IMR-90 (cell line): ENCODE results near the gene TBCD. TPM values are rescaled to one million over a fixed set of nuclear protein-coding genes. Genes with fewer than 3 reads are reported as not detected.

Experiments
- ATAC-seq: fragments of 200-7000 bp; cut with Tn5 transposase; 2 replicates; pipeline ENCODE4 v1.9.1; 2020; ENCODE audit warnings: low read depth, mild to moderate bottlenecking, moderate library complexity
- BruUV-seq: library from RNA; stranded (reverse); fragments of 400-500 nt; replicated peaks from 2 replicates; lab custom pipeline; 2021; lab: Mats Ljungman, UMichigan
- CTCF ChIA-PET: fragments of 300-600 bp; formaldehyde crosslinking; extraction: SDS; loops from one replicate; lab custom pipeline; 2021; ENCODE audit warnings: antibody characterized with exemption; lab: Yijun Ruan, JAX
- POLR2A ChIA-PET: fragments of 300-600 bp; sonication (Branson Sonifier 250); formaldehyde crosslinking; loops from one replicate; lab custom pipeline; 2022; ENCODE audit warnings: antibody characterized with exemption; ENCODE audit not compliant: unreplicated experiment; lab: Charles Lee
- DNase-seq: peaks from one replicate; pipeline ENCODE4 v3.0.0; 2013
- H2AFZ ChIP-seq: replicated peaks from 2 replicates; pipeline ENCODE3; 2013; ENCODE audit warnings: low read length, mild to moderate bottlenecking; ENCODE audit not compliant: poor library complexity
- H2AK5ac ChIP-seq: 2 replicates; pipeline ENCODE4 v1.6.1; 2013; ENCODE audit warnings: low read depth, low read length, inconsistent platforms
- H2AK9ac ChIP-seq: replicated peaks from 2 replicates; pipeline ENCODE3; 2013; ENCODE audit warnings: mild to moderate bottlenecking, low read depth, low read length, moderate library complexity; ENCODE audit not compliant: poor library complexity
- H2BK120ac ChIP-seq: 2 replicates; pipeline ENCODE4 v1.6.1; 2013; ENCODE audit warnings: low read depth, low read length, inconsistent platforms
- H2BK15ac ChIP-seq: 3 replicates; pipeline ENCODE4 v1.6.1; 2013; ENCODE audit warnings: low read depth, low read length, inconsistent platforms
- H2BK20ac ChIP-seq: 2 replicates; pipeline ENCODE4 v1.6.1; 2013; ENCODE audit warnings: low read depth, mild to moderate bottlenecking, inconsistent platforms, low read length, moderate library complexity
- H2BK5ac ChIP-seq: 2 replicates; pipeline ENCODE4 v1.6.1; 2013; ENCODE audit warnings: mild to moderate bottlenecking, low read depth, low read length, inconsistent platforms; ENCODE audit not compliant: poor library complexity, severe bottlenecking
- H3K14ac ChIP-seq: replicated peaks from 2 replicates; pipeline ENCODE4 v1.6.1; 2013; ENCODE audit warnings: low read depth, low read length, inconsistent platforms
- H3K18ac ChIP-seq: 2 replicates; pipeline ENCODE4 v1.6.1; 2013; ENCODE audit warnings: low read depth, low read length, control low read depth
- H3K23ac ChIP-seq: 2 replicates; pipeline ENCODE4 v1.6.1; 2013; ENCODE audit warnings: low read depth, low read length, inconsistent platforms
- H3K27ac ChIP-seq: 2 replicates; pipeline ENCODE4 v1.5.1; 2013; ENCODE audit warnings: mild to moderate bottlenecking, control low read depth, low read length; ENCODE audit not compliant: insufficient read depth
- H3K27me3 ChIP-seq: 2 replicates; pipeline ENCODE4 v1.6.1; 2013; ENCODE audit warnings: low read length; ENCODE audit not compliant: control insufficient read depth, insufficient read depth
- H3K36me3 ChIP-seq: 2 replicates; pipeline ENCODE4 v1.6.1; 2013; ENCODE audit warnings: low read length, mixed read lengths; ENCODE audit not compliant: control insufficient read depth, insufficient read depth
- H3K4ac ChIP-seq: 2 replicates; pipeline ENCODE4 v1.6.1; 2013; ENCODE audit warnings: low read depth, low read length, inconsistent platforms
- H3K4me1 ChIP-seq: 2 replicates; pipeline ENCODE4 v1.6.1; 2013; ENCODE audit warnings: low read length, mixed read lengths; ENCODE audit not compliant: control insufficient read depth, insufficient read depth
- H3K4me2 ChIP-seq: 2 replicates; pipeline ENCODE4 v1.6.1; 2013; ENCODE audit warnings: low read depth, mild to moderate bottlenecking, control low read depth, low read length, moderate library complexity
- H3K4me3 ChIP-seq: 2 replicates; pipeline ENCODE4 v1.5.1; 2013; ENCODE audit warnings: low read depth, mild to moderate bottlenecking, control low read depth, low read length, moderate library complexity; ENCODE audit not compliant: insufficient read depth
- H3K56ac ChIP-seq: 2 replicates; pipeline ENCODE4 v1.6.1; 2013; ENCODE audit warnings: low read length, inconsistent platforms; ENCODE audit not compliant: insufficient read depth; ENCODE audit errors: extremely low read depth
- H3K79me1 ChIP-seq, 2 experiments: 2 replicates each; pipeline ENCODE4 v1.6.1; 2013; ENCODE audit warnings: low read length in 2 of 2, inconsistent platforms in 1 of 2, low read depth in 1 of 2
- H3K9ac ChIP-seq: 2 replicates; pipeline ENCODE4 v1.6.1; 2013; ENCODE audit warnings: low read depth, low read length, control low read depth
- H3K9me1 ChIP-seq: 2 replicates; pipeline ENCODE4 v1.6.1; 2013; ENCODE audit warnings: low read length, inconsistent platforms; ENCODE audit not compliant: insufficient read depth
- H3K9me3 ChIP-seq: 2 replicates; pipeline ENCODE4 v1.6.1; 2013; ENCODE audit warnings: low read length; ENCODE audit not compliant: control insufficient read depth, insufficient read depth
- H4K20me1 ChIP-seq: 2 replicates; pipeline ENCODE4 v1.6.1; 2013; ENCODE audit warnings: low read length, inconsistent platforms; ENCODE audit not compliant: insufficient read depth
- H4K5ac ChIP-seq: 2 replicates; pipeline ENCODE4 v1.6.1; 2013; ENCODE audit warnings: mild to moderate bottlenecking, low read depth, low read length, control low read depth
- H4K8ac ChIP-seq, 2 experiments: 2 replicates each; pipeline ENCODE4 v1.6.1; 2013; ENCODE audit warnings: low read depth in 2 of 2, low read length in 2 of 2, control low read depth in 1 of 2, inconsistent platforms in 1 of 2
- H4K91ac ChIP-seq: 2 replicates; pipeline ENCODE4 v1.6.1; 2013; ENCODE audit warnings: low read depth, low read length, inconsistent platforms; ENCODE audit not compliant: insufficient read depth
- CEBPB ChIP-seq: IDR thresholded peaks from 2 replicates; pipeline ENCODE4 v1.6.1; 2012; ENCODE audit warnings: low read depth, low read length, improper control_type of control experiment
- CHD1 ChIP-seq: IDR thresholded peaks from 2 replicates; pipeline ENCODE4 v1.6.1; 2012; ENCODE audit warnings: low read depth, low read length, improper control_type of control experiment
- CTCF ChIP-seq: conservative IDR thresholded peaks from 2 replicates; pipeline ENCODE4 v1.5.1; 2012; ENCODE audit warnings: mild to moderate bottlenecking, low read depth, low read length, improper control_type of control experiment
- FOS ChIP-seq: fragments of 150-350 bp; IDR thresholded peaks from 2 replicates; pipeline ENCODE4 v1.6.1; 2016; ENCODE audit warnings: low read depth, low read length
- NFE2L2 ChIP-seq: fragments of 150-350 bp; IDR thresholded peaks from 2 replicates; pipeline ENCODE4 v1.6.1; 2016; ENCODE audit warnings: low read depth, mild to moderate bottlenecking, low read length
- POLR2A ChIP-seq: IDR thresholded peaks from 2 replicates; pipeline ENCODE4 v1.6.1; 2012; ENCODE audit warnings: mild to moderate bottlenecking, low read depth, low read length
- RAD21 ChIP-seq: IDR thresholded peaks from 2 replicates; pipeline ENCODE4 v1.6.1; 2012; ENCODE audit warnings: low read length, improper control_type of control experiment
- RFX5 ChIP-seq: IDR thresholded peaks from 2 replicates; pipeline ENCODE4 v1.8.0; 2012; ENCODE audit warnings: low read depth, mild to moderate bottlenecking, low read length, moderate library complexity
- SMC3 ChIP-seq: fragments of 150-350 bp; IDR thresholded peaks from 2 replicates; pipeline ENCODE4 v1.6.1; 2016; ENCODE audit warnings: low read depth, mild to moderate bottlenecking, antibody characterized with exemption, low read length, moderate library complexity
- WGBS, 2 experiments: methylation state at CpG; one replicate each; pipeline versions ENCODE4 v1.1.5 to v1.1.7; 2013; ENCODE audit warnings: missing lambda C conversion rate in 2 of 2; ENCODE audit not compliant: insufficient read length in 1 of 2; ENCODE audit errors: extremely low coverage in 2 of 2; 5-methylcytosine and 5-hydroxymethylcytosine counted together
- dilution Hi-C: fragments of 300-500 bp; cut with HindIII; formaldehyde crosslinking; loops from one replicate; pipeline ENCODE4 v1.14.3; 2018; ENCODE audit warnings: low sequenced_read_pairs; ENCODE audit not compliant: unreplicated experiment
- in situ Hi-C: fragments of 300-500 bp; cut with MboI; formaldehyde crosslinking; loops from 3 replicates; pipeline ENCODE4 v1.14.3; 2019; ENCODE audit warnings: low sequenced_read_pairs, inconsistent platforms, mixed read lengths
- intact Hi-C: fragments of 100-400 bp; cut with micrococcal nuclease; formaldehyde crosslinking; loops from 2 replicates; pipeline ENCODE4 v1.10.0; 2022
- polyA plus RNA-seq, 3 experiments: library from polyadenylated mRNA; depleted of rRNA; stranded (reverse); fragments of >200 nt; gene quantifications; 2 replicates each; pipeline ENCODE4 v1.2.3, GENCODE V29; 2012; ENCODE audit warnings: low replicate concordance in 1 of 3
- total RNA-seq: library from RNA; depleted of rRNA; stranded (reverse); fragments of >200 nt; gene quantifications from 2 replicates; pipeline ENCODE4 v1.2.3, GENCODE V29; 2012
- TF ChIP-seq, protein P1 (sequence below): fragments of 150-350 bp; IDR thresholded peaks from 2 replicates; pipeline ENCODE4 v1.6.1; 2017; ENCODE audit warnings: mild to moderate bottlenecking, antibody characterized with exemption, low read length, low read depth
- TF ChIP-seq, protein P2 (sequence below): fragments of 150-350 bp; IDR thresholded peaks from 2 replicates; pipeline ENCODE4 v1.6.1; 2016; ENCODE audit warnings: low read depth, mild to moderate bottlenecking, low read length, moderate library complexity, borderline replicate concordance

Gene TBCD
- total and polyA plus RNA-seq, 2 of the 4 experiments (the other 2 are of a cell fraction), result 21.9 to 54.5 TPM

DNA sequence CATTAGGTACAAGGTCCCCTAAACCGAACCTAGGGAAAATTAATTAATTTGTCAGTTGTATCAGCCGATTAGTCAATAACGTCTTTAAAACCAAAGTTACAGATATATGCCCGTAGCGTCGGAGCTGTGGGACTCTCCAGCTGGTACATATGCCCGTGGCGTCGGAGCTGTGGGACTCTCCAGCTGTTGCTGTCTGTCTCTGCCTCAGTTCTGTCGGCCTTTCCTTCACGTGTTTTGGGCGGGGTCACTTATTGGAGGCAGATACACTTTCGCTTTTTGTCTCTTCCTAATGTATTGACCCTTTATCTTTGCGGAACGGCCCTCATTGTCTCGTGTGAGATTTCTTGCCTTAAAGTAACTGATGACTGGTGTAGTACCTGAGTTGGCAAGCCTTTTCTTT, 150.0 kb downstream of the TBCD start:
- H3K9ac ChIP-seq, result no peak overlapping the region
- in situ Hi-C loops, result no loop called here
- TF ChIP-seq CHD1 (no peak), RFX5 (no peak), FOS (no peak), NFE2L2 (no peak), CTCF (no peak), RAD21 (no peak), SMC3 (no peak), POLR2A (no peak), CEBPB (no peak)
- TF ChIP-seq, protein P1, sequence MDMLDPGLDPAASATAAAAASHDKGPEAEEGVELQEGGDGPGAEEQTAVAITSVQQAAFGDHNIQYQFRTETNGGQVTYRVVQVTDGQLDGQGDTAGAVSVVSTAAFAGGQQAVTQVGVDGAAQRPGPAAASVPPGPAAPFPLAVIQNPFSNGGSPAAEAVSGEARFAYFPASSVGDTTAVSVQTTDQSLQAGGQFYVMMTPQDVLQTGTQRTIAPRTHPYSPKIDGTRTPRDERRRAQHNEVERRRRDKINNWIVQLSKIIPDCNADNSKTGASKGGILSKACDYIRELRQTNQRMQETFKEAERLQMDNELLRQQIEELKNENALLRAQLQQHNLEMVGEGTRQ, result no peak
- TF ChIP-seq, protein P2, sequence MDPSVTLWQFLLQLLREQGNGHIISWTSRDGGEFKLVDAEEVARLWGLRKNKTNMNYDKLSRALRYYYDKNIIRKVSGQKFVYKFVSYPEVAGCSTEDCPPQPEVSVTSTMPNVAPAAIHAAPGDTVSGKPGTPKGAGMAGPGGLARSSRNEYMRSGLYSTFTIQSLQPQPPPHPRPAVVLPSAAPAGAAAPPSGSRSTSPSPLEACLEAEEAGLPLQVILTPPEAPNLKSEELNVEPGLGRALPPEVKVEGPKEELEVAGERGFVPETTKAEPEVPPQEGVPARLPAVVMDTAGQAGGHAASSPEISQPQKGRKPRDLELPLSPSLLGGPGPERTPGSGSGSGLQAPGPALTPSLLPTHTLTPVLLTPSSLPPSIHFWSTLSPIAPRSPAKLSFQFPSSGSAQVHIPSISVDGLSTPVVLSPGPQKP, result no peak
- peaks cover 6 to 32% of the 10 kb centered on the region in 2 experiments; a peak in 3 of 4 replicates for H3K79me1 ChIP-seq
- no peak overlapping the region for H3K56ac ChIP-seq
- 83% methylated on average over 9 of the region's 16 CpGs; no CpG with 5 or more reads in 1 of the 2 experiments for WGBS, 2 experiments
- no peak overlapping the region for H3K27ac ChIP-seq
- H2AFZ ChIP-seq, result no peak overlapping the region
- peaks cover 20% of the 10 kb centered on the region for H3K36me3 ChIP-seq
- no peak overlapping the region for H2BK20ac ChIP-seq
- no peak overlapping the region for H3K4ac ChIP-seq
- no peak overlapping the region for H2AK5ac ChIP-seq
- peaks cover 6% of the 10 kb centered on the region for H3K4me1 ChIP-seq
- no peak overlapping the region for H3K18ac ChIP-seq
- no TSS peak for BruUV-seq
- H3K27me3 ChIP-seq, result no peaks in the 10 kb centered on the region
- H2BK5ac ChIP-seq, result no peak overlapping the region
- no peak overlapping the region for H4K8ac ChIP-seq
- H2BK15ac ChIP-seq, result no peak overlapping the region
- H3K23ac ChIP-seq, result no peak overlapping the region
- no peak overlapping the region for H4K5ac ChIP-seq
- H3K14ac ChIP-seq, result no peak overlapping the region
- intact Hi-C loops, result no loop called here
- dilution Hi-C loops, result no loop called here
- CTCF ChIA-PET, result no interaction called here
- no peak overlapping the region for H3K4me3 ChIP-seq
- no peaks in the 10 kb centered on the region; the same call in 1 of the 2 replicates for H4K20me1 ChIP-seq
- POLR2A ChIA-PET, result no interaction called here
- DNase-seq, result no peak
- no peak overlapping the region for H3K4me2 ChIP-seq
- no peaks in the 10 kb centered on the region for H3K9me3 ChIP-seq
- H2AK9ac ChIP-seq, result no peak overlapping the region
- H3K9me1 ChIP-seq, result peaks cover 15% of the 10 kb centered on the region
- H2BK120ac ChIP-seq, result no peak overlapping the region
- no peak for ATAC-seq
- no peak overlapping the region for H4K91ac ChIP-seq
